Measurements from ENCODE around the gene LCORL.

DNA sequence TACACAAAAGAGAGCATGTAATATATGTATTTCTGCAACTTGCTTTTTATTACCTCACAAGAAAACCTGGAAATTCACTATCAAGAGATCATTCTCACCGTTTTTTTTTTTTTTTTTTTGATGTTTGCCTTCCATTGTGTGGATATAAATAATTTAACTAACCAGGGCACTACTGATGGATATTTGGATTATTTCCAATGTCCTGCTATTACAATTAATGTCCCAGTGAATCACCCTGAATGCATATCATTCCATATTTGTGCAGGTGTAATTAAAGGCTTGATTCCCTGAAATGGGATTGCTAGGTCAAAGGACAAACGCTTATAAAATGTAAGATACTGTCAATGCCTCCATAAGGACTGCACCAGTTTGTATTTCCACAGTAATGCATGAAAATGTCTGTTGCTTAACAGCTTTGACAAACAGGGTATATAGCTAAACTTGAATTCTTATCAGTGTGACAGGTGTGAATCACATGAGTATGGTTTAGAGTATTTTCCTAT lies 123.0 kb downstream of the LCORL start:
- TF ChIP-seq CTCF (IDR thresholded peaks at IDR 0.05) (no peak), POLR2A (IDR thresholded peaks at IDR 0.05) (no peak)

Data from body of pancreas (tissue), 4 donors.